Hepatocyte (in vitro differentiated cells): Measurements from ENCODE around the gene ANGPTL8. TPM values are rescaled to one million over a fixed set of nuclear protein-coding genes. Genes with fewer than 3 reads are reported as not detected.

Experiments used
- DNase-seq: peaks from one replicate; pipeline ENCODE4 v3.0.0-alpha.2; 2016; ENCODE audit warnings: low spot score
- H2AFZ ChIP-seq: fragments of 200-600 bp; sonication (generic); 2 replicates; pipeline ENCODE4 v1.6.0; 2016; ENCODE audit warnings: antibody characterized with exemption, mild to moderate bottlenecking
- H3K27ac ChIP-seq: fragments of 200-600 bp; sonication (generic); 2 replicates; pipeline ENCODE4 v1.5.1; 2016; ENCODE audit warnings: mild to moderate bottlenecking
- H3K27me3 ChIP-seq: fragments of 200-600 bp; sonication (generic); 2 replicates; pipeline ENCODE4 v1.6.1; 2016
- H3K36me3 ChIP-seq: fragments of 200-600 bp; sonication (generic); replicated peaks from 2 replicates; pipeline ENCODE4 v1.5.1; 2016; ENCODE audit warnings: low read depth; ENCODE audit not compliant: insufficient read depth
- H3K4me1 ChIP-seq: fragments of 200-600 bp; sonication (generic); 2 replicates; pipeline ENCODE4 v1.5.1; 2016; ENCODE audit warnings: mild to moderate bottlenecking, moderate library complexity; ENCODE audit not compliant: insufficient read depth
- H3K4me2 ChIP-seq: fragments of 200-600 bp; sonication (generic); 2 replicates; pipeline ENCODE4 v1.6.0; 2016
- H3K4me3 ChIP-seq: fragments of 200-600 bp; sonication (generic); 2 replicates; pipeline ENCODE4 v1.5.1; 2016; ENCODE audit warnings: mild to moderate bottlenecking
- H3K79me2 ChIP-seq: fragments of 200-600 bp; sonication (generic); 2 replicates; pipeline ENCODE4 v1.6.0; 2017; ENCODE audit warnings: mild to moderate bottlenecking
- H3K9me2 ChIP-seq: fragments of 200-600 bp; sonication (generic); replicated peaks from 2 replicates; pipeline ENCODE4 v1.6.0; 2017; ENCODE audit warnings: mild to moderate bottlenecking; ENCODE audit not compliant: insufficient read depth
- H3K9me3 ChIP-seq: fragments of 200-600 bp; sonication (generic); 2 replicates; pipeline ENCODE4 v1.5.1; 2016; ENCODE audit warnings: low read depth, mild to moderate bottlenecking
- H4K20me1 ChIP-seq: fragments of 200-600 bp; sonication (generic); 2 replicates; pipeline ENCODE4 v1.6.0; 2016; ENCODE audit warnings: mild to moderate bottlenecking; ENCODE audit not compliant: insufficient read depth, poor library complexity, severe bottlenecking
- EZH2 ChIP-seq: fragments of 200-600 bp; sonication (generic); IDR thresholded peaks from 2 replicates; pipeline ENCODE4 v1.6.1; 2016; ENCODE audit warnings: antibody characterized with exemption, mild to moderate bottlenecking, borderline replicate concordance
- EZH2phosphoT487 ChIP-seq: fragments of 200-600 bp; sonication (generic); IDR thresholded peaks from one replicate; pipeline ENCODE4 v1.6.1; 2018; ENCODE audit warnings: antibody characterized with exemption, mild to moderate bottlenecking, low read depth, moderate library complexity; ENCODE audit not compliant: unreplicated experiment, severe bottlenecking
- WGBS: methylation state at CpG from one replicate; pipeline ENCODE4 v1.1.6; 2016; ENCODE audit warnings: low lambda C conversion rate; ENCODE audit errors: missing lambda C conversion rate; 5-methylcytosine and 5-hydroxymethylcytosine counted together
- polyA plus RNA-seq: library from polyadenylated mRNA; unstranded; fragments of >200 nt; fragmentation: Nextera tagmentation; extraction: Ambion mirVana; gene quantifications from 2 replicates; pipeline ENCODE4 v1.2.1, GENCODE V29; 2016
- total RNA-seq: library from RNA; depleted of rRNA; stranded (reverse); fragments of >200 nt; gene quantifications from 2 replicates; pipeline ENCODE4 v1.2.3, GENCODE V29; 2014
- TF ChIP-seq, protein P1 (sequence below): fragments of 200-600 bp; sonication (generic); IDR thresholded peaks from 2 replicates; pipeline ENCODE4 v1.5.1; 2016; ENCODE audit warnings: antibody characterized with exemption, mild to moderate bottlenecking; ENCODE audit not compliant: poor library complexity

ANGPTL8 gene
- total and polyA plus RNA-seq, 2 experiments from 2014 or later: 20.8 to 24.9 TPM

DNA sequence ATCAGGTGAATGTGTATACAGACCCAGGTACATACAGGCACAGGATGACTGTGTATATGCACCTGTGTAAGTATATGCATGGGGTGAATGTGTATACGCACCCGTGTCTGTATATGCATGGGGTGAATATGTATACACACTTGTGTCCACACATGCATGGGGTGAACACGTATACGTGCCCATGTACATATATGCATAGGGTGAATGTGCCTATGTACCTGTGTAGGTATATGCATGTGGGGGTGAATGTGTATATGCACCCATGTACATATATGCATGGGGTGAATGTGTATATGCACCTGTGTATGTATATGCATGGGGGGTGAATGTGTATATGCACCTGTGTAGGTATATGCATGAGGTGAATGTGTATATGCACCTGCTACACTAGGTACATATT lies 6.9 kb upstream of the ANGPTL8 start:
- DNase-seq: no peak
- H4K20me1 ChIP-seq: no peaks in the 10 kb centered on the region
- H3K4me3 ChIP-seq: no peak overlapping the region
- H3K36me3 ChIP-seq: no peaks in the 10 kb centered on the region
- TF ChIP-seq EZH2 (no peak), EZH2phosphoT487 (no peak)
- TF ChIP-seq, protein P1, sequence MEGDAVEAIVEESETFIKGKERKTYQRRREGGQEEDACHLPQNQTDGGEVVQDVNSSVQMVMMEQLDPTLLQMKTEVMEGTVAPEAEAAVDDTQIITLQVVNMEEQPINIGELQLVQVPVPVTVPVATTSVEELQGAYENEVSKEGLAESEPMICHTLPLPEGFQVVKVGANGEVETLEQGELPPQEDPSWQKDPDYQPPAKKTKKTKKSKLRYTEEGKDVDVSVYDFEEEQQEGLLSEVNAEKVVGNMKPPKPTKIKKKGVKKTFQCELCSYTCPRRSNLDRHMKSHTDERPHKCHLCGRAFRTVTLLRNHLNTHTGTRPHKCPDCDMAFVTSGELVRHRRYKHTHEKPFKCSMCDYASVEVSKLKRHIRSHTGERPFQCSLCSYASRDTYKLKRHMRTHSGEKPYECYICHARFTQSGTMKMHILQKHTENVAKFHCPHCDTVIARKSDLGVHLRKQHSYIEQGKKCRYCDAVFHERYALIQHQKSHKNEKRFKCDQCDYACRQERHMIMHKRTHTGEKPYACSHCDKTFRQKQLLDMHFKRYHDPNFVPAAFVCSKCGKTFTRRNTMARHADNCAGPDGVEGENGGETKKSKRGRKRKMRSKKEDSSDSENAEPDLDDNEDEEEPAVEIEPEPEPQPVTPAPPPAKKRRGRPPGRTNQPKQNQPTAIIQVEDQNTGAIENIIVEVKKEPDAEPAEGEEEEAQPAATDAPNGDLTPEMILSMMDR: no peak
- H3K27me3 ChIP-seq: no peaks in the 10 kb centered on the region
- no peaks in the 10 kb centered on the region for H3K79me2 ChIP-seq
- H3K9me3 ChIP-seq: no peaks in the 10 kb centered on the region
- H3K27ac ChIP-seq: no peak overlapping the region
- H3K4me1 ChIP-seq: no peaks in the 10 kb centered on the region
- no peak overlapping the region for H3K4me2 ChIP-seq
- H2AFZ ChIP-seq: no peak overlapping the region
- H3K9me2 ChIP-seq: no peaks in the 10 kb centered on the region
- 81% methylated on average over 4 of the region's 4 CpGs for WGBS

DNA sequence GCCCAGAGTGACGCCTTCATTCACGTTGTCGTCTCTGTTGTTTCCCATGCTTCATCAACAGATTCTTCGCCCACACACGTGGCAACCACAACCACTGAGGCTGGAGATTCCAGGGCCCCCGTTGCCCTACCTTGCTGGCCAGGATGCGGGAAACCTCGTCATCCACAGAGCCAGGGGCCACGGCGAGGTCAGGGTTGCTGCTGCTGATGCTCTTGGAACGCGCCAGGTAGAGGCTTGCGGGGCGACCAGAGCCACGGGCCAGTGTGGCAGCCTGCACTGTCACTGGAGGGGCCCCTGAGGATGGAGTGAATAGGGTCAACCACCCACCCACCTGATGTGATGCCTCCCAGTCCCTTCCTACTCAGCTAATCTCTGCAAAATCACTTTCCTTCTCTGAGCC lies 6.3 kb upstream of the ANGPTL8 start:
- Histone ChIP-seq H4K20me1 (no peaks in the 10 kb centered on the region), H3K9me3 (no peaks in the 10 kb centered on the region), H3K4me1 (no peaks in the 10 kb centered on the region), H3K9me2 (no peaks in the 10 kb centered on the region), H3K79me2 (no peaks in the 10 kb centered on the region), H3K27ac (no peak overlapping the region), H3K36me3 (no peaks in the 10 kb centered on the region), H2AFZ (no peak overlapping the region), H3K4me3 (no peak overlapping the region), H3K27me3 (no peaks in the 10 kb centered on the region), H3K4me2 (no peak overlapping the region)
- WGBS: 96% methylated on average over 15 of the region's 15 CpGs
- TF ChIP-seq EZH2phosphoT487 (no peak), EZH2 (no peak)
- TF ChIP-seq, protein P1: no peak
- DNase-seq: no peak

DNA sequence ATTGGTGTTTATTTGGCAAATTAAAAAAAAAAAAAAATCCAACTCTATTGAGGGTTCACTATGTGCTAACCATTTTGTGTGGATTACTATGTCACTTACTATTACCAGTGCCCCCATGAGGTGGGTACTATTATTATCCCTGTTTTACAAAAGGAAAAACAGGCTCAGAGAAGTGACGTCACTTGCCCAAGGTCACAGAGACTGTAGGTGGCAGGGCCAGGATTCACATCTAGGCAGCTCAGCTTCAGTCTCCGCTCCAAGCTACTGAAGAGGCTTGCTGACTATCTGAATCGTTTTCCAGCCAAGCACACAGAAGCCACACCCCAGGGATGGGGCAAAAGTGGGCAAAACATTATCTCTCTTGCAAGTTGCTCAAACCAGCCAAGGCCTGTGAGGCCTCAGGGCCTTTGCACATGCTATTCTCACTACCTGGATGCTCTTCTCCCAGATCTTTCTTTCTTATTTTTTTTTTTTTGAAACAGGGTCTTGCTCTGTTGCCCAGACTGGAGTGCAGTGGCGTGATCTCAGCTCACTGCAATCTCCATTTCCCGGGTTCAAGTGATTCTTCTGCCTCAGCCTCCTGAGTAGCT lies 4.8 kb upstream of the ANGPTL8 start:
- Histone ChIP-seq H3K4me2 (no peak overlapping the region), H3K36me3 (no peaks in the 10 kb centered on the region), H3K9me3 (no peaks in the 10 kb centered on the region), H3K27me3 (no peaks in the 10 kb centered on the region), H3K4me1 (no peaks in the 10 kb centered on the region), H3K9me2 (no peaks in the 10 kb centered on the region), H2AFZ (no peak overlapping the region), H3K4me3 (no peak overlapping the region), H4K20me1 (no peaks in the 10 kb centered on the region), H3K27ac (no peak overlapping the region), H3K79me2 (no peaks in the 10 kb centered on the region)
- no peak for TF ChIP-seq EZH2phosphoT487
- TF ChIP-seq, protein P1: no peak
- TF ChIP-seq EZH2: no peak
- 96% methylated on average over 5 of the region's 5 CpGs for WGBS
- no peak for DNase-seq
